Endothelial cell of umbilical vein (primary cell): Measurements from ENCODE around the gene PGF. TPM values are rescaled to one million over a fixed set of nuclear protein-coding genes. Genes with fewer than 3 reads are reported as not detected.

Source experiments
- BruUV-seq: library from RNA; stranded (reverse); fragments of 400-500 nt; replicated peaks from 2 replicates; lab custom pipeline; 2021; lab: Mats Ljungman, UMichigan
- CTCF ChIA-PET: fragments of 300-600, 350-600 bp; sonication (Branson Sonifier 250); formaldehyde crosslinking; loops from one replicate; lab custom pipeline; 2021; ENCODE audit warnings: antibody characterized with exemption, inconsistent platforms; lab: Charles Lee
- POLR2A ChIA-PET: fragments of 300-600, 350-600 bp; sonication (Branson Sonifier 250); formaldehyde crosslinking; loops from one replicate; lab custom pipeline; 2021; ENCODE audit warnings: antibody characterized with exemption, inconsistent platforms; lab: Charles Lee
- DNase-seq: peaks from one replicate; pipeline ENCODE4 v3.0.0-alpha.2; 2011; ENCODE audit warnings: low read depth, low spot score
- FAIRE-seq: peaks from 2 replicates; lab custom pipeline; 2011; peaks lifted over from hg19 to GRCh38; lab: Jason Lieb, UNC
- H2AFZ ChIP-seq: 2 replicates; pipeline ENCODE4 v1.6.0; 2012; ENCODE audit warnings: low read depth, low read length, control low read depth, inconsistent platforms
- H3K27ac ChIP-seq: 2 replicates; pipeline ENCODE4 v1.5.1; 2011; ENCODE audit warnings: low read depth, mild to moderate bottlenecking, control low read depth, low read length, moderate library complexity; ENCODE audit not compliant: insufficient read depth
- H3K27me3 ChIP-seq, 2 experiments: 2 replicates each; pipeline versions ENCODE4 v1.6.0 to v1.6.1; 2011; ENCODE audit warnings: low read length in 2 of 2, mixed read lengths in 1 of 2; ENCODE audit not compliant: control insufficient read depth in 2 of 2, insufficient read depth in 2 of 2
- H3K36me3 ChIP-seq, 2 experiments: 2 replicates in 1 of 2; 3 replicates in 1 of 2; pipeline ENCODE4 v1.5.1; 2011; ENCODE audit warnings: low read length in 2 of 2, mild to moderate bottlenecking in 1 of 2, moderate library complexity in 1 of 2; ENCODE audit not compliant: control insufficient read depth in 2 of 2, insufficient read depth in 2 of 2; ENCODE audit errors: extremely low read depth in 1 of 2
- H3K4me1 ChIP-seq: 3 replicates; pipeline ENCODE4 v1.5.1; 2011; ENCODE audit warnings: mild to moderate bottlenecking, low read length; ENCODE audit not compliant: control insufficient read depth, insufficient read depth; ENCODE audit errors: extremely low read depth
- H3K4me2 ChIP-seq: 2 replicates; pipeline ENCODE4 v1.6.1; 2011; ENCODE audit warnings: low read length, control low read depth, mixed read lengths; ENCODE audit not compliant: insufficient read depth
- H3K4me3 ChIP-seq, 3 experiments: fragments of 200-600 bp in 1 of 3; sonication (generic), shearing (Covaris generic) in 1 of 3; replicated peaks in 1 of 3; 2 replicates each; pipeline ENCODE4 v1.5.1; 2011 to 2016; ENCODE audit warnings: control low read depth in 3 of 3, low read length in 3 of 3, mild to moderate bottlenecking in 2 of 3, inconsistent platforms in 1 of 3, low read depth in 1 of 3, moderate library complexity in 1 of 3; ENCODE audit not compliant: insufficient read depth in 1 of 3
- H3K79me2 ChIP-seq: 2 replicates; pipeline ENCODE4 v1.6.0; 2012; ENCODE audit warnings: low read length, inconsistent platforms; ENCODE audit not compliant: control insufficient read depth, insufficient read depth
- H3K9ac ChIP-seq: replicated peaks from 2 replicates; pipeline ENCODE3; 2011; ENCODE audit warnings: low read length, control low read depth; ENCODE audit not compliant: insufficient read depth; ENCODE audit errors: extremely low read depth
- H3K9me1 ChIP-seq: replicated peaks from 3 replicates; pipeline ENCODE4 v1.6.0; 2011; ENCODE audit warnings: mild to moderate bottlenecking, low read length; ENCODE audit not compliant: control insufficient read depth, insufficient read depth; ENCODE audit errors: extremely low read depth
- H3K9me3 ChIP-seq: replicated peaks from 2 replicates; pipeline ENCODE4 v1.5.1; 2012; ENCODE audit warnings: low read length, inconsistent platforms; ENCODE audit not compliant: control insufficient read depth, insufficient read depth
- H4K20me1 ChIP-seq: replicated peaks from 2 replicates; pipeline ENCODE3; 2011; ENCODE audit warnings: mild to moderate bottlenecking, low read length; ENCODE audit not compliant: control insufficient read depth, insufficient read depth; ENCODE audit errors: extremely low read depth
- EZH2 ChIP-seq: IDR thresholded peaks from 2 replicates; pipeline ENCODE4 v1.6.1; 2012; ENCODE audit warnings: borderline replicate concordance, low read depth, mild to moderate bottlenecking, moderate library complexity, low read length, inconsistent platforms; ENCODE audit not compliant: severe bottlenecking
- FOS ChIP-seq: IDR thresholded peaks from 2 replicates; pipeline ENCODE4 v1.6.1; 2011; ENCODE audit warnings: mild to moderate bottlenecking, low read length, moderate library complexity, borderline replicate concordance; ENCODE audit not compliant: insufficient read depth
- GATA2 ChIP-seq: IDR thresholded peaks from 2 replicates; pipeline ENCODE4 v1.7.0; 2011; ENCODE audit warnings: low read depth, mild to moderate bottlenecking, moderate library complexity, mixed read lengths, low read length; ENCODE audit not compliant: insufficient read length, insufficient read depth
- JUN ChIP-seq: IDR thresholded peaks from 2 replicates; pipeline ENCODE4 v1.6.1; 2011; ENCODE audit warnings: borderline replicate concordance, low read depth; ENCODE audit not compliant: insufficient read length, insufficient read depth
- MAX ChIP-seq: IDR thresholded peaks from 2 replicates; pipeline ENCODE4 v1.6.1; 2011; ENCODE audit not compliant: insufficient read depth, insufficient read length
- MYC ChIP-seq: IDR thresholded peaks from one replicate; pipeline ENCODE4 v1.6.1; 2011; ENCODE audit warnings: mild to moderate bottlenecking, low read depth, low read length
- POLR2A ChIP-seq: IDR thresholded peaks from 2 replicates; pipeline ENCODE4 v1.6.1; 2012; ENCODE audit warnings: low read depth, mild to moderate bottlenecking, control low read depth, low read length
- POLR2AphosphoS5 ChIP-seq: IDR thresholded peaks from 2 replicates; pipeline ENCODE4 v1.6.1; 2012; ENCODE audit warnings: low read depth, mild to moderate bottlenecking, control low read depth, low read length, moderate library complexity; ENCODE audit not compliant: insufficient read depth
- dilution Hi-C: fragments of 300-500 bp; cut with MboI; formaldehyde crosslinking; loops from one replicate; pipeline ENCODE4 v1.15.0; 2019; ENCODE audit warnings: low sequenced_read_pairs; ENCODE audit not compliant: extremely low pct_ligation_motif_present
- intact Hi-C: fragments of 100-400 bp; cut with micrococcal nuclease; formaldehyde crosslinking; loops from one replicate; pipeline ENCODE4 v1.10.0; 2022
- polyA plus RNA-seq, 4 experiments: library from polyadenylated mRNA; depleted of rRNA in 3 of 4; stranded (reverse) in 3 of 4; unstranded in 1 of 4; fragments of >200 nt; gene quantifications; 2 replicates each; pipeline versions ENCODE4 v1.2.1 to v1.2.3, GENCODE V29; 2011 to 2012; ENCODE audit warnings: missing spikeins in 1 of 4
- total RNA-seq: library from RNA; stranded (reverse); gene quantifications from 2 replicates; pipeline ENCODE4 v1.2.3, GENCODE V29; 2021
- TF ChIP-seq, protein P1 (sequence below), 2 donors: IDR thresholded peaks; 1 replicate in 1 of 2; 2 replicates in 1 of 2; pipeline ENCODE4 v1.5.1; 2011; ENCODE audit warnings: low read length in 2 of 2, mild to moderate bottlenecking in 2 of 2, moderate library complexity in 2 of 2, control low read depth in 1 of 2, inconsistent platforms in 1 of 2, low read depth in 1 of 2; ENCODE audit not compliant: insufficient read depth in 1 of 2; ENCODE audit errors: extremely low read depth in 1 of 2

The PGF gene
- total and polyA plus RNA-seq, 2 donors (not counting 3 experiments of a cell fraction or from before 2014, with no cell fraction given) = 89.0 to 206 TPM

DNA sequence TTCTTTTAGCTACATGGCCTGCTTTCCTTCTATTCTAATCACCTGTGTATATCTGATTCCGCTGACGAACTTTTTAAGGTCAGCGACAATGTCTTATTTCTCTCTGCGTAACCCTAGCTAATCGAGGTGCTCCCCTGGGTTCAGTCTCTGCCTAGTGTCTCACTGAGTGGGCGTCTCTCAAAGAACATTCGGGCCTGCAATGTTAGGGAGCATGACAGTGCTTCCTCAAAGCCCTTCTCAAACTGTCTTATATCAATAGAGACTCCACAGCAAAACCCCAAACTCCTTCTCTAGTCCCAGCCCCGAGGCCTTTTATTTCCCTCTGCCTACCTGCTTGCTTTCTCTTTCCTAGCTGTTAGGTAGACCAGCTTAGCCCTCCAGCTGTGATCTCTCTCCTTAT is 18.7 kb downstream of the PGF start:
- no peak overlapping the region for H2AFZ ChIP-seq
- dilution Hi-C loops (no loop called here), intact Hi-C loops (no loop called here)
- H3K36me3 ChIP-seq = no peaks in the 10 kb centered on the region
- no peak overlapping the region for H3K27ac ChIP-seq
- no peak overlapping the region for H3K4me2 ChIP-seq
- peaks cover 29% of the 10 kb centered on the region for H3K4me1 ChIP-seq
- CTCF ChIA-PET = interaction anchor here (1.0 kb wide), 1 partner anchor 31 kb away, joined by 4 read pairs; no protein-coding TSS in a partner anchor
- no peak overlapping the region for H3K9ac ChIP-seq
- no peaks in the 10 kb centered on the region for H3K9me3 ChIP-seq
- H3K9me1 ChIP-seq = no peaks in the 10 kb centered on the region
- no peak for FAIRE-seq
- no peak for TF ChIP-seq POLR2A
- TF ChIP-seq MYC = no peak
- TF ChIP-seq JUN = no peak
- TF ChIP-seq POLR2AphosphoS5 = no peak
- TF ChIP-seq EZH2 = no peak
- TF ChIP-seq GATA2 = no peak
- H4K20me1 ChIP-seq = no peaks in the 10 kb centered on the region
- no peaks in the 10 kb centered on the region for H3K27me3 ChIP-seq
- H3K79me2 ChIP-seq = no peaks in the 10 kb centered on the region
- no peak for DNase-seq
- no TSS peak for BruUV-seq
- no peak overlapping the region for H3K4me3 ChIP-seq
- POLR2A ChIA-PET = interaction anchor here (0.8 kb wide), 1 partner anchor 14 kb away, joined by 7 read pairs; the partner anchor contains the start of gene RPS6KL1

DNA sequence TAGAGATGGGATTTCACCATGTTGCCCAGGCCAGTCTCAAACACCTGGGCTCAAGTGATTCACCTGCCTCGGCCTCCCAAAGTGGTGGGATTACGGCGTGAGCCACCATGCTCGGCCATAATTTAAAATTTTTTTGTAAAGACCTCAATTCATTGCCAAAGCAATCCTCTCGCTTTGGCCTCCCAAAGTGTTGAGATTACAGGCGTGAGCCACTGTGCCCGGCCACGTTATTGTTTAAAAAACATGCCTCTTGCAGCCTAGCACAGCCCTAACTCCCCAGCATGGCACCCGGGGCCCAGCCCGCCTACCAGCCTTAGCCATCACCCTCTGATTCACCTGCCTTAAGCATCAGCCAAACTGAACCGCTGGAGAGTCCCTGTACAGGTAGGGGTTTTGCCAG is 19.2 kb downstream of the PGF start:
- Histone ChIP-seq H3K4me2 (no peak overlapping the region), H3K27me3 (no peaks in the 10 kb centered on the region), H4K20me1 (no peaks in the 10 kb centered on the region), H2AFZ (no peak overlapping the region), H3K9ac (no peak overlapping the region), H3K4me1 (peaks cover 23% of the 10 kb centered on the region), H3K27ac (no peak overlapping the region), H3K36me3 (no peaks in the 10 kb centered on the region), H3K79me2 (no peaks in the 10 kb centered on the region), H3K9me1 (no peaks in the 10 kb centered on the region), H3K9me3 (no peaks in the 10 kb centered on the region), H3K4me3 (no peak overlapping the region)
- TF ChIP-seq POLR2A = no peak
- no peak for TF ChIP-seq MYC
- no peak for TF ChIP-seq JUN
- no peak for TF ChIP-seq POLR2AphosphoS5
- no peak for TF ChIP-seq FOS
- TF ChIP-seq, protein P1, sequence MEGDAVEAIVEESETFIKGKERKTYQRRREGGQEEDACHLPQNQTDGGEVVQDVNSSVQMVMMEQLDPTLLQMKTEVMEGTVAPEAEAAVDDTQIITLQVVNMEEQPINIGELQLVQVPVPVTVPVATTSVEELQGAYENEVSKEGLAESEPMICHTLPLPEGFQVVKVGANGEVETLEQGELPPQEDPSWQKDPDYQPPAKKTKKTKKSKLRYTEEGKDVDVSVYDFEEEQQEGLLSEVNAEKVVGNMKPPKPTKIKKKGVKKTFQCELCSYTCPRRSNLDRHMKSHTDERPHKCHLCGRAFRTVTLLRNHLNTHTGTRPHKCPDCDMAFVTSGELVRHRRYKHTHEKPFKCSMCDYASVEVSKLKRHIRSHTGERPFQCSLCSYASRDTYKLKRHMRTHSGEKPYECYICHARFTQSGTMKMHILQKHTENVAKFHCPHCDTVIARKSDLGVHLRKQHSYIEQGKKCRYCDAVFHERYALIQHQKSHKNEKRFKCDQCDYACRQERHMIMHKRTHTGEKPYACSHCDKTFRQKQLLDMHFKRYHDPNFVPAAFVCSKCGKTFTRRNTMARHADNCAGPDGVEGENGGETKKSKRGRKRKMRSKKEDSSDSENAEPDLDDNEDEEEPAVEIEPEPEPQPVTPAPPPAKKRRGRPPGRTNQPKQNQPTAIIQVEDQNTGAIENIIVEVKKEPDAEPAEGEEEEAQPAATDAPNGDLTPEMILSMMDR (IDR thresholded peaks at IDR 0.05; ENCODE audit: extremely low read depth in 1 of 2, insufficient read depth in 1 of 2, low read depth in 1 of 2, low read length in 2 of 2) = no peak
- no peak for TF ChIP-seq EZH2
- no peak for TF ChIP-seq GATA2
- no peak for TF ChIP-seq MAX
- no TSS peak for BruUV-seq
- CTCF ChIA-PET = interaction anchor here (0.8 to 1.4 kb wide), 4 partner anchors 12 to 75 kb away, joined by 3 to 7 read pairs (median 4); partner anchors contain the start of gene RPS6KL1
- POLR2A ChIA-PET = interaction anchor here (0.8 kb wide), 1 partner anchor 13 kb away, joined by 7 read pairs; the partner anchor contains the start of gene RPS6KL1
- DNase-seq (no peak), FAIRE-seq (no peak)
- intact Hi-C loops = no loop called here
- dilution Hi-C loops = no loop called here
